Endothelial cell of umbilical vein (primary cell): Measurements from ENCODE around the gene LNX2. TPM values are rescaled to one million over a fixed set of nuclear protein-coding genes. Genes with fewer than 3 reads are reported as not detected.

Experiments
- BruUV-seq: library from RNA; stranded (reverse); fragments of 400-500 nt; replicated peaks from 2 replicates; lab custom pipeline; 2021; lab: Mats Ljungman, UMichigan
- CTCF ChIA-PET: fragments of 300-600, 350-600 bp; sonication (Branson Sonifier 250); formaldehyde crosslinking; loops from one replicate; lab custom pipeline; 2021; ENCODE audit warnings: antibody characterized with exemption, inconsistent platforms; lab: Charles Lee
- POLR2A ChIA-PET: fragments of 300-600, 350-600 bp; sonication (Branson Sonifier 250); formaldehyde crosslinking; loops from one replicate; lab custom pipeline; 2021; ENCODE audit warnings: antibody characterized with exemption, inconsistent platforms; lab: Charles Lee
- DNase-seq: peaks from one replicate; pipeline ENCODE4 v3.0.0-alpha.2; 2011; ENCODE audit warnings: low read depth, low spot score
- FAIRE-seq: peaks from 2 replicates; lab custom pipeline; 2011; peaks lifted over from hg19 to GRCh38; lab: Jason Lieb, UNC
- H2AFZ ChIP-seq: 2 replicates; pipeline ENCODE4 v1.6.0; 2012; ENCODE audit warnings: low read depth, low read length, control low read depth, inconsistent platforms
- H3K27ac ChIP-seq: 2 replicates; pipeline ENCODE4 v1.5.1; 2011; ENCODE audit warnings: low read depth, mild to moderate bottlenecking, control low read depth, low read length, moderate library complexity; ENCODE audit not compliant: insufficient read depth
- H3K27me3 ChIP-seq, 2 experiments: 2 replicates each; pipeline versions ENCODE4 v1.6.0 to v1.6.1; 2011; ENCODE audit warnings: low read length in 2 of 2, mixed read lengths in 1 of 2; ENCODE audit not compliant: control insufficient read depth in 2 of 2, insufficient read depth in 2 of 2
- H3K36me3 ChIP-seq, 2 experiments: 2 replicates in 1 of 2; 3 replicates in 1 of 2; pipeline ENCODE4 v1.5.1; 2011; ENCODE audit warnings: low read length in 2 of 2, mild to moderate bottlenecking in 1 of 2, moderate library complexity in 1 of 2; ENCODE audit not compliant: control insufficient read depth in 2 of 2, insufficient read depth in 2 of 2; ENCODE audit errors: extremely low read depth in 1 of 2
- H3K4me1 ChIP-seq: 3 replicates; pipeline ENCODE4 v1.5.1; 2011; ENCODE audit warnings: mild to moderate bottlenecking, low read length; ENCODE audit not compliant: control insufficient read depth, insufficient read depth; ENCODE audit errors: extremely low read depth
- H3K4me2 ChIP-seq: 2 replicates; pipeline ENCODE4 v1.6.1; 2011; ENCODE audit warnings: low read length, control low read depth, mixed read lengths; ENCODE audit not compliant: insufficient read depth
- H3K4me3 ChIP-seq, 3 experiments: fragments of 200-600 bp in 1 of 3; sonication (generic), shearing (Covaris generic) in 1 of 3; replicated peaks in 1 of 3; 2 replicates each; pipeline ENCODE4 v1.5.1; 2011 to 2016; ENCODE audit warnings: control low read depth in 3 of 3, low read length in 3 of 3, mild to moderate bottlenecking in 2 of 3, inconsistent platforms in 1 of 3, low read depth in 1 of 3, moderate library complexity in 1 of 3; ENCODE audit not compliant: insufficient read depth in 1 of 3
- H3K79me2 ChIP-seq: 2 replicates; pipeline ENCODE4 v1.6.0; 2012; ENCODE audit warnings: low read length, inconsistent platforms; ENCODE audit not compliant: control insufficient read depth, insufficient read depth
- H3K9ac ChIP-seq: replicated peaks from 2 replicates; pipeline ENCODE3; 2011; ENCODE audit warnings: low read length, control low read depth; ENCODE audit not compliant: insufficient read depth; ENCODE audit errors: extremely low read depth
- H3K9me1 ChIP-seq: replicated peaks from 3 replicates; pipeline ENCODE4 v1.6.0; 2011; ENCODE audit warnings: mild to moderate bottlenecking, low read length; ENCODE audit not compliant: control insufficient read depth, insufficient read depth; ENCODE audit errors: extremely low read depth
- H3K9me3 ChIP-seq: replicated peaks from 2 replicates; pipeline ENCODE4 v1.5.1; 2012; ENCODE audit warnings: low read length, inconsistent platforms; ENCODE audit not compliant: control insufficient read depth, insufficient read depth
- H4K20me1 ChIP-seq: replicated peaks from 2 replicates; pipeline ENCODE3; 2011; ENCODE audit warnings: mild to moderate bottlenecking, low read length; ENCODE audit not compliant: control insufficient read depth, insufficient read depth; ENCODE audit errors: extremely low read depth
- EZH2 ChIP-seq: IDR thresholded peaks from 2 replicates; pipeline ENCODE4 v1.6.1; 2012; ENCODE audit warnings: borderline replicate concordance, low read depth, mild to moderate bottlenecking, moderate library complexity, low read length, inconsistent platforms; ENCODE audit not compliant: severe bottlenecking
- FOS ChIP-seq: IDR thresholded peaks from 2 replicates; pipeline ENCODE4 v1.6.1; 2011; ENCODE audit warnings: mild to moderate bottlenecking, low read length, moderate library complexity, borderline replicate concordance; ENCODE audit not compliant: insufficient read depth
- GATA2 ChIP-seq: IDR thresholded peaks from 2 replicates; pipeline ENCODE4 v1.7.0; 2011; ENCODE audit warnings: low read depth, mild to moderate bottlenecking, moderate library complexity, mixed read lengths, low read length; ENCODE audit not compliant: insufficient read length, insufficient read depth
- JUN ChIP-seq: IDR thresholded peaks from 2 replicates; pipeline ENCODE4 v1.6.1; 2011; ENCODE audit warnings: borderline replicate concordance, low read depth; ENCODE audit not compliant: insufficient read length, insufficient read depth
- MYC ChIP-seq: IDR thresholded peaks from one replicate; pipeline ENCODE4 v1.6.1; 2011; ENCODE audit warnings: mild to moderate bottlenecking, low read depth, low read length
- POLR2A ChIP-seq: IDR thresholded peaks from 2 replicates; pipeline ENCODE4 v1.6.1; 2012; ENCODE audit warnings: low read depth, mild to moderate bottlenecking, control low read depth, low read length
- POLR2AphosphoS5 ChIP-seq: IDR thresholded peaks from 2 replicates; pipeline ENCODE4 v1.6.1; 2012; ENCODE audit warnings: low read depth, mild to moderate bottlenecking, control low read depth, low read length, moderate library complexity; ENCODE audit not compliant: insufficient read depth
- dilution Hi-C: fragments of 300-500 bp; cut with MboI; formaldehyde crosslinking; loops from one replicate; pipeline ENCODE4 v1.15.0; 2019; ENCODE audit warnings: low sequenced_read_pairs; ENCODE audit not compliant: extremely low pct_ligation_motif_present
- intact Hi-C: fragments of 100-400 bp; cut with micrococcal nuclease; formaldehyde crosslinking; loops from one replicate; pipeline ENCODE4 v1.10.0; 2022
- polyA plus RNA-seq, 4 experiments: library from polyadenylated mRNA; depleted of rRNA in 3 of 4; stranded (reverse) in 3 of 4; unstranded in 1 of 4; fragments of >200 nt; gene quantifications; 2 replicates each; pipeline versions ENCODE4 v1.2.1 to v1.2.3, GENCODE V29; 2011 to 2012; ENCODE audit warnings: missing spikeins in 1 of 4
- total RNA-seq: library from RNA; stranded (reverse); gene quantifications from 2 replicates; pipeline ENCODE4 v1.2.3, GENCODE V29; 2021
- TF ChIP-seq, protein P1 (sequence below): IDR thresholded peaks from 2 replicates; pipeline ENCODE4 v1.6.1; 2011; ENCODE audit not compliant: insufficient read depth, insufficient read length
- TF ChIP-seq, protein P2 (sequence below), 2 donors: IDR thresholded peaks; 1 replicate in 1 of 2; 2 replicates in 1 of 2; pipeline ENCODE4 v1.5.1; 2011; ENCODE audit warnings: low read length in 2 of 2, mild to moderate bottlenecking in 2 of 2, moderate library complexity in 2 of 2, control low read depth in 1 of 2, inconsistent platforms in 1 of 2, low read depth in 1 of 2; ENCODE audit not compliant: insufficient read depth in 1 of 2; ENCODE audit errors: extremely low read depth in 1 of 2

The LNX2 gene
- total and polyA plus RNA-seq, 2 donors (not counting 3 experiments of a cell fraction or from before 2014, with no cell fraction given) = 7.0 to 9.1 TPM

DNA sequence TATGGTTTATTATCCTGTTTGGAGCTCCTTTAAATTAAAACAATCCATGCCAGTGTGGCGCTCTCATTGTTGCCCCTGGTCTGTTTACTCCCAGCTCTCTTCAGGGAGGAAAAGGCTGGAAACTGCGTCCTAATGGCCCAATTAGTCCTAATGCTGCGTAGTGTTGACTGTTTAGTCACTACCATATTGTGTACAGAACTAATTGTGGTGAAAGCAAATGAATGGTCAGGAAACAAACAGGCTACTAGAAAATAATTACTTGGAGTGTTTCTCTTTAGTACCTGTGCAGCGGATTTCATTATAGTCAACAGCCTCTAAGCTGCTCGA, 115.5 kb downstream of the LNX2 start:
- H3K79me2 ChIP-seq = no peaks in the 10 kb centered on the region
- H3K9me3 ChIP-seq = no peaks in the 10 kb centered on the region
- H3K27me3 ChIP-seq = peaks cover 5 to 9% of the 10 kb centered on the region in 2 experiments
- no peak for FAIRE-seq
- H3K9me1 ChIP-seq = no peaks in the 10 kb centered on the region
- intact Hi-C loops (no loop called here), dilution Hi-C loops (no loop called here)
- ChIA-PET POLR2A (no interaction called here), CTCF (no interaction called here)
- H3K36me3 ChIP-seq = no peaks in the 10 kb centered on the region
- no peak overlapping the region for H3K27ac ChIP-seq
- H3K4me1 ChIP-seq = no peaks in the 10 kb centered on the region
- TF ChIP-seq, protein P1, sequence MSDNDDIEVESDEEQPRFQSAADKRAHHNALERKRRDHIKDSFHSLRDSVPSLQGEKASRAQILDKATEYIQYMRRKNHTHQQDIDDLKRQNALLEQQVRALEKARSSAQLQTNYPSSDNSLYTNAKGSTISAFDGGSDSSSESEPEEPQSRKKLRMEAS = no peak
- TF ChIP-seq POLR2A (no peak), EZH2 (no peak), JUN (no peak), GATA2 (no peak), POLR2AphosphoS5 (no peak), MYC (no peak), FOS (no peak)
- TF ChIP-seq, protein P2, sequence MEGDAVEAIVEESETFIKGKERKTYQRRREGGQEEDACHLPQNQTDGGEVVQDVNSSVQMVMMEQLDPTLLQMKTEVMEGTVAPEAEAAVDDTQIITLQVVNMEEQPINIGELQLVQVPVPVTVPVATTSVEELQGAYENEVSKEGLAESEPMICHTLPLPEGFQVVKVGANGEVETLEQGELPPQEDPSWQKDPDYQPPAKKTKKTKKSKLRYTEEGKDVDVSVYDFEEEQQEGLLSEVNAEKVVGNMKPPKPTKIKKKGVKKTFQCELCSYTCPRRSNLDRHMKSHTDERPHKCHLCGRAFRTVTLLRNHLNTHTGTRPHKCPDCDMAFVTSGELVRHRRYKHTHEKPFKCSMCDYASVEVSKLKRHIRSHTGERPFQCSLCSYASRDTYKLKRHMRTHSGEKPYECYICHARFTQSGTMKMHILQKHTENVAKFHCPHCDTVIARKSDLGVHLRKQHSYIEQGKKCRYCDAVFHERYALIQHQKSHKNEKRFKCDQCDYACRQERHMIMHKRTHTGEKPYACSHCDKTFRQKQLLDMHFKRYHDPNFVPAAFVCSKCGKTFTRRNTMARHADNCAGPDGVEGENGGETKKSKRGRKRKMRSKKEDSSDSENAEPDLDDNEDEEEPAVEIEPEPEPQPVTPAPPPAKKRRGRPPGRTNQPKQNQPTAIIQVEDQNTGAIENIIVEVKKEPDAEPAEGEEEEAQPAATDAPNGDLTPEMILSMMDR (IDR thresholded peaks at IDR 0.05; ENCODE audit: extremely low read depth in 1 of 2, insufficient read depth in 1 of 2, low read depth in 1 of 2, low read length in 2 of 2) = no peak
- BruUV-seq = no TSS peak
- no peak overlapping the region for H3K9ac ChIP-seq
- H4K20me1 ChIP-seq = no peaks in the 10 kb centered on the region
- DNase-seq = no peak
- H3K4me3 ChIP-seq = no peak overlapping the region
- H3K4me2 ChIP-seq = no peak overlapping the region
- no peak overlapping the region for H2AFZ ChIP-seq
